OCI-LY1 (cell line): ENCODE data around the gene CD38.

Experiments
- H2AFZ ChIP-seq: fragments of 200-600 bp; sonication (generic), shearing (Covaris generic); 2 replicates; pipeline ENCODE4 v1.6.0; 2014; ENCODE audit warnings: antibody characterized with exemption, mild to moderate bottlenecking, low read length
- H3F3A ChIP-seq: fragments of 200-600 bp; sonication (generic), shearing (Covaris generic); 2 replicates; pipeline ENCODE4 v1.6.0; 2014; ENCODE audit warnings: mild to moderate bottlenecking, antibody characterized with exemption, low read length, moderate library complexity; ENCODE audit not compliant: insufficient read depth
- H3K27ac ChIP-seq: fragments of 200-600 bp; sonication (generic); 2 replicates; pipeline ENCODE4 v1.5.1; 2014; ENCODE audit warnings: low read length, mixed run types, mild to moderate bottlenecking, low read depth; ENCODE audit not compliant: poor library complexity, severe bottlenecking
- H3K27me3 ChIP-seq: fragments of 200-600 bp; sonication (generic); 2 replicates; pipeline ENCODE4 v1.6.0; 2014; ENCODE audit warnings: antibody characterized with exemption, mild to moderate bottlenecking, low read length, moderate library complexity; ENCODE audit not compliant: insufficient read depth
- H3K36me3 ChIP-seq: fragments of 200-600 bp; sonication (generic); 2 replicates; pipeline ENCODE4 v1.6.1; 2014; ENCODE audit warnings: mild to moderate bottlenecking, antibody characterized with exemption, low read length, moderate library complexity, mixed read lengths; ENCODE audit not compliant: insufficient read depth
- H3K4me1 ChIP-seq: fragments of 200-600 bp; sonication (generic); 2 replicates; pipeline ENCODE4 v1.5.1; 2014; ENCODE audit warnings: mild to moderate bottlenecking, low read length, moderate library complexity; ENCODE audit not compliant: insufficient read depth, severe bottlenecking
- H3K4me2 ChIP-seq: fragments of 200-600 bp; sonication (generic), shearing (Covaris generic); 2 replicates; pipeline ENCODE4 v1.6.1; 2014; ENCODE audit warnings: low read length
- H3K4me3 ChIP-seq: fragments of 200-600 bp; sonication (generic); 2 replicates; pipeline ENCODE4 v1.5.1; 2014; ENCODE audit warnings: low read length, low read depth, mild to moderate bottlenecking, mixed read lengths; ENCODE audit not compliant: poor library complexity, severe bottlenecking
- H3K79me2 ChIP-seq: fragments of 200-600 bp; shearing (Covaris generic); 2 replicates; pipeline ENCODE4 v1.6.1; 2016; ENCODE audit warnings: mixed run types, low read length, mixed read lengths; ENCODE audit not compliant: insufficient read depth
- H3K9ac ChIP-seq: fragments of 200-600 bp; sonication (generic), shearing (Covaris generic); 2 replicates; pipeline ENCODE4 v1.6.1; 2014; ENCODE audit warnings: mild to moderate bottlenecking, low read length, mixed read lengths
- H3K9me2 ChIP-seq: fragments of 200-600 bp; sonication (generic), shearing (Covaris generic); 2 replicates; pipeline ENCODE4 v1.6.1; 2014; ENCODE audit warnings: low read depth, mild to moderate bottlenecking, low read length, mixed read lengths
- H3K9me3 ChIP-seq: fragments of 200-600 bp; shearing (Covaris generic); 2 replicates; pipeline ENCODE4 v1.6.1; 2014; ENCODE audit warnings: low read length, mixed read lengths
- H4K20me1 ChIP-seq: fragments of 200-600 bp; sonication (generic), shearing (Covaris generic); 2 replicates; pipeline ENCODE4 v1.6.0; 2016; ENCODE audit warnings: mild to moderate bottlenecking, low read length; ENCODE audit not compliant: insufficient read depth
- CTCF ChIP-seq: fragments of 200-600 bp; sonication (generic), shearing (Covaris generic); IDR thresholded peaks from 2 replicates; pipeline ENCODE4 v1.5.1; 2017; ENCODE audit warnings: mild to moderate bottlenecking, antibody characterized with exemption, low read length, moderate library complexity, mixed read lengths
- EZH2 ChIP-seq: fragments of 200-600 bp; sonication (generic), shearing (Covaris generic); IDR thresholded peaks from 2 replicates; pipeline ENCODE4 v1.8.0; 2017; ENCODE audit warnings: borderline replicate concordance, mixed run types, mild to moderate bottlenecking, antibody characterized with exemption, low read length, moderate library complexity, mixed read lengths

The CD38 gene

GRCh38 chr4:15811703-15812337 is 33.7 kb downstream of the CD38 start:
- Histone ChIP-seq H3K4me3 (no peak overlapping the region), H3K9me2 (no peaks in the 10 kb centered on the region), H3K4me1 (peaks cover 18% of the 10 kb centered on the region), H3K36me3 (peaks cover 1% of the 10 kb centered on the region), H3F3A (no peaks in the 10 kb centered on the region), H3K79me2 (no peaks in the 10 kb centered on the region), H3K9me3 (no peaks in the 10 kb centered on the region), H3K4me2 (no peak overlapping the region), H3K27ac (no peak overlapping the region), H3K9ac (no peak overlapping the region), H2AFZ (no peak overlapping the region), H3K27me3 (no peaks in the 10 kb centered on the region), H4K20me1 (no peaks in the 10 kb centered on the region)
- no peak for TF ChIP-seq CTCF
- TF ChIP-seq EZH2 = no peak

- H3K9ac ChIP-seq = no peak overlapping the region
- peaks cover 3% of the 10 kb centered on the region; the same call in 1 of the 2 replicates for H3K36me3 ChIP-seq
- no peak overlapping the region for H2AFZ ChIP-seq
- no peaks in the 10 kb centered on the region for H3K27me3 ChIP-seq
- no peaks in the 10 kb centered on the region for H3K9me3 ChIP-seq
- no peak overlapping the region for H3K4me3 ChIP-seq
- H3K9me2 ChIP-seq = no peaks in the 10 kb centered on the region
- H3K79me2 ChIP-seq = no peaks in the 10 kb centered on the region
- no peaks in the 10 kb centered on the region for H4K20me1 ChIP-seq
- TF ChIP-seq CTCF (no peak), EZH2 (no peak)
- H3K4me1 ChIP-seq = no peaks in the 10 kb centered on the region
- H3F3A ChIP-seq = no peaks in the 10 kb centered on the region
- no peak overlapping the region for H3K4me2 ChIP-seq
- H3K27ac ChIP-seq = no peak overlapping the region
These were observed 54.7 kb downstream of the CD38 start for GRCh38 chr4:15832523-15833451.

- TF ChIP-seq EZH2 (no peak), CTCF (no peak)
- peaks cover 3% of the 10 kb centered on the region; the same call in 1 of the 2 replicates for H3K36me3 ChIP-seq
- H4K20me1 ChIP-seq = no peaks in the 10 kb centered on the region
- H3K4me3 ChIP-seq = no peak overlapping the region
- no peaks in the 10 kb centered on the region for H3K9me3 ChIP-seq
- no peaks in the 10 kb centered on the region for H3K27me3 ChIP-seq
- no peak overlapping the region for H3K9ac ChIP-seq
- no peaks in the 10 kb centered on the region for H3F3A ChIP-seq
- no peak overlapping the region for H2AFZ ChIP-seq
- H3K9me2 ChIP-seq = no peaks in the 10 kb centered on the region
- H3K4me2 ChIP-seq = no peak overlapping the region
- H3K27ac ChIP-seq = no peak overlapping the region
- H3K79me2 ChIP-seq = no peaks in the 10 kb centered on the region
- H3K4me1 ChIP-seq = no peaks in the 10 kb centered on the region
These were observed 55.7 kb downstream of the CD38 start for GRCh38 chr4:15833801-15834200.
